ENCODE results near the gene VRK1.

The VRK1 gene

GRCh38 chr14:96826818-96827217 lies 29.6 kb downstream of the VRK1 start:
- DNase-seq (ENCODE audit: low read depth in 2 of 2) = no peak

DNA sequence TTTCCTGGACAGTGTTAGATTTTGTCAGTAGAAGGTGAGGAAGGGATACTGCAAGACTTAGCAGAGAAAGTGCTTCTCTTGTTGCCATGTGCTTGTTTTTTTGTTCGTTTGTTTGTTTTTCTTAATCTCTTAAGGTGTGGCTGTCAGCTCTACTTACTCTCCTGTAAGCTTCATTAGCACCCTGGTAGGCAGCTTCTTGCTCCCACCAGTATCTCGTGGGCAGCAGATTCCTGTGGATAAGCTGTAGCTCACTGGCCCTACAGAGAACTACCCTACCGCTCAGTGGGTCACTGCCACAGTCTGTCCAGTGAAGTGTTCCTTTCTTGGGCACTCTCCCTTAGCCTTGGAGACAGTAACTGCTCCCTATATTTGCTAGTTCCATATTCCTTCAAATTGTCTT lies 30.1 kb downstream of the VRK1 start:
- no peak for DNase-seq (ENCODE audit: low read depth in 2 of 2)

DNA sequence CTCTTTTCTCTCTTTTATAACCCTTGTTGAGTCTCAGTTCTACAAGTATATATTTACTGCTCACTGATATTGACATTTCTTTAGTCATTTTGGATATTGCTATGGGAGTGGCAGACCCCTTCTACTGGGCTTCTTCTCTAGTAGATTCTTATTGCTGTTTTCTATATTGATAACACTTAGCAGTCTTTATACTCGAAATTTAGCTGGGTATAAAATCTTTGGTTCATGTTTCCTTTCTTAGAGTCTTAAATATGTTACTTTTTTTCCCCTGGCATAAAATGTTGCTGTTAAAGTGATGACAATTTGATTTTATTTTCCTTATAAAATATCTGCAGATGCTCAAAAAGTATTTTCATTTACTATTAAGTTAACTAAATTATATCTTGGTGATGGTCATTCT lies 32.6 kb downstream of the VRK1 start:
- no peak for DNase-seq (ENCODE audit: low read depth in 2 of 2)

GRCh38 chr14:96830946-96831345 lies 33.8 kb downstream of the VRK1 start:
- no peak for DNase-seq (ENCODE audit: low read depth in 2 of 2)

DNA sequence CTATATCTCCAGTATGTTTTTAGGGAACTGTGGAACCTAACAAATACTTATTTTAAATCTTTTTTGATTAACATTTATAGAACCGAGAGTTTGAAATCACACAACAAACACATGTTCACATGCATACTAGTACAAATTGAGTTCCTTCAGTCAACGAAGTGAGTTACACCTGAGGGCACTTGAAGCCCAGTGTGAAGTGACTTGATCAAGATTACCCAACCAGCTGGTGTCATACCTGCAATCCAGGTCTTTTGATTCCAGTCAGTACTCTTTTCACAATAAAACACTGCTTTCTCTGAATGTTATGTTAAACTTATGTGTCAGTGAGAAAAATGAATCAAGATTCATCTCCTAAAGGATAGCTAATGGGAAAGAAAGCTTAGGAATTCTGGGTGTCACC lies 35.2 kb downstream of the VRK1 start:
- DNase-seq (ENCODE audit: low read depth in 2 of 2) = no peak

GRCh38 chr14:96838449-96838848 lies 41.3 kb downstream of the VRK1 start:
- no peak for DNase-seq (ENCODE audit: low read depth in 2 of 2)

GRCh38 chr14:96839251-96839650 lies 42.1 kb downstream of the VRK1 start:
- DNase-seq (ENCODE audit: low read depth in 2 of 2) = no peak

GRCh38 chr14:96843137-96843536 lies 46.0 kb downstream of the VRK1 start:
- DNase-seq (ENCODE audit: low read depth in 2 of 2) = no peak

DNA sequence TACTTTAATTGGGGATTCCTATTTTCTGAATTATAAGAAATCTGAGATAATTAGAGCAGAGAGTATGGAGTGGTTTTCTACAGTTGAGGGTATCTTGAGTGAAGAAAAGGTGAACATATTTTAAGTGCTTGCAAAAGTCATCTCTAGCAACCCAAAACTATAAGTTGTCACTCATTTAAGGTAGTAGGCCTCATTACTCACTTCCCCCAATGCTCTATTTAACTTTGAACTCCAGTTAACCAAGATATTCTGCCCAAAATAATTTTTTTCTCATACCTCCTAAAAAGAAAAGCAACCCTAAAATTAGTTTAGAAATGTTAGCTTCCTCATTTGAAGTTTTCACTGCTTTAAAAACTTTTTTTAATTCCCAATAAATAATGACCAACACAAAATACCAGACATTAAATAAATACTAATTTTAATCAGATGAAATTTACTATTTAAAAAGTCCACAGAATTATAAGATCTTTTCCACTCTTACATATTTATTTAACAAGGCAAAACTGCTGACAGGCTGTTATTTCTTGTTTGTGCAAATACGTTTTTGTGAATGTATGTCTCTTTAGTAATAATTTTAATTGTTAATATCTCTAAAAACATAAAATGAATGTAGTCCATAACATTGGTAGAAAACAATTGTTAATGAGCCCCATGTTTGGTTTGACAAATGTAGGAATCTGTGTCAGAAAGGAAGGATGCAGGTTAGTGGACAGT lies 47.8 kb downstream of the VRK1 start:
- DNase-seq (ENCODE audit: low read depth in 2 of 2) = no peak

- no peak for DNase-seq (ENCODE audit: low read depth in 2 of 2)
Measured at GRCh38 chr14:96847451-96847850, 50.3 kb downstream of the VRK1 start.

DNA sequence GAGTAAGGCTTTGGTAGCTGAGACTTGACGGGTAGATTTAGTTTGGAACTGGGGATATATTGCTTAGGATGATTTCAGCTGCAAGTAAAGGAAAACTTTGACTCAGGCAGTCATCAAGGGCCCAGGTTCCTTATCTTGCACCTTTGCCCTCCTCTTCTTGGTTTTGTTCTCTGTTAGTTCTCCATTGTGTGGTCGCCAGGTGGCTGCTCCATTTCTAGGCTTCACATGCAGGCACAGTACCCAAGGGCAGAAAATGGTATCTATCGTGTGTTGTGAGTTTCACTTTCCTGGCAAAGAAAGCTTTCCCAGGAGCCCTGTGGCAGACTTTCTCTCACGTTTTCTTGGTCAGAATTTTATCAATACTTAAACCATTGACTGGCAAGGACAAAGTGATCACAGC lies 50.8 kb downstream of the VRK1 start:
- no peak for DNase-seq (ENCODE audit: low read depth in 2 of 2)

DNA sequence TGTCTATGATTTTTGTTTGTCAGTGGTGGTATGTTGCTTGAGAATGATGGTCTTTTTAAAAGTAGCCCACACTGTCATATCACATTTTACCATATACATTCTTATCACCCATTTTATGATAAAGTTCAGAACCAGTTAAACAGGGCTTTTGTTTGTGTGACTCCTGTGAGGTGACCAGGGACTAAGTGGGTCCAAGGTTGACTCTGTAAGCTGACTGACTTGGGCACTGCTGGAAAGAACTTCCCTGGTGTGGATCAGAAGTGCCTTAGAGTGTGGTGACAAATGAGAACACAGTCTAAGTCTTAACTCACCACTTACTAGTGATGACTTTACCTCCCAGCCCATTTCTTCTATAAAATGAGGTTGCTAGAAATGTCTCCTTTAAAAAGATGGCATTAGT lies 52.6 kb downstream of the VRK1 start:
- DNase-seq (ENCODE audit: low read depth in 2 of 2) = no peak

GRCh38 chr14:96851694-96852381 lies 54.7 kb downstream of the VRK1 start:
- no peak for DNase-seq (ENCODE audit: low read depth in 2 of 2)

DNA sequence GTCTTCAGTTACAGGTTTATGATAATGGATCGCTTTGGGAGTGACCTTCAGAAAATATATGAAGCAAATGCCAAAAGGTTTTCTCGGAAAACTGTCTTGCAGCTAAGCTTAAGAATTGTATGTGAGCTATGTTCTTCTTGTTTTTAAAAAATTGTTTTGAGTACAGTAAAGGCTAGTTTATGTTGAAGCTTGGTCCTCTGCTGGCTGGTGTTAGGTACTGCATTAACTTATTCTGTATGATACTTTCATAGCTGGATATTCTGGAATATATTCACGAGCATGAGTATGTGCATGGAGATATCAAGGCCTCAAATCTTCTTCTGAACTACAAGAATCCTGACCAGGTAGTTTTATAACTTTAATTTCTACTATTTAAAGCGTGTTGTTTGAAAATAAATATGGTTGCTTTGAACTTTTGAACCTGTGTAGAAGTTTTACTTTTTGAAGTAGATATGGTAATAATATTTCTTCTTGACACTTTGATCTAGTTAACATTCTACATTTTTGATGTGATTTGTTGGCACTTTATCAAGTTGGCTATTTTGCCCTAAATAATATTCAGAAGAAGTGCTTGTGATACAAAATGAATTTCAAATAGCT lies 55.7 kb downstream of the VRK1 start:
- DNase-seq (ENCODE audit: low read depth in 2 of 2) = no peak

GRCh38 chr14:96858643-96859042 lies 61.5 kb downstream of the VRK1 start:
- DNase-seq (ENCODE audit: low read depth in 2 of 2) = no peak

- no peak for DNase-seq (ENCODE audit: low read depth in 2 of 2)
Measured at GRCh38 chr14:96861568-96862310, 64.6 kb downstream of the VRK1 start.

DNA sequence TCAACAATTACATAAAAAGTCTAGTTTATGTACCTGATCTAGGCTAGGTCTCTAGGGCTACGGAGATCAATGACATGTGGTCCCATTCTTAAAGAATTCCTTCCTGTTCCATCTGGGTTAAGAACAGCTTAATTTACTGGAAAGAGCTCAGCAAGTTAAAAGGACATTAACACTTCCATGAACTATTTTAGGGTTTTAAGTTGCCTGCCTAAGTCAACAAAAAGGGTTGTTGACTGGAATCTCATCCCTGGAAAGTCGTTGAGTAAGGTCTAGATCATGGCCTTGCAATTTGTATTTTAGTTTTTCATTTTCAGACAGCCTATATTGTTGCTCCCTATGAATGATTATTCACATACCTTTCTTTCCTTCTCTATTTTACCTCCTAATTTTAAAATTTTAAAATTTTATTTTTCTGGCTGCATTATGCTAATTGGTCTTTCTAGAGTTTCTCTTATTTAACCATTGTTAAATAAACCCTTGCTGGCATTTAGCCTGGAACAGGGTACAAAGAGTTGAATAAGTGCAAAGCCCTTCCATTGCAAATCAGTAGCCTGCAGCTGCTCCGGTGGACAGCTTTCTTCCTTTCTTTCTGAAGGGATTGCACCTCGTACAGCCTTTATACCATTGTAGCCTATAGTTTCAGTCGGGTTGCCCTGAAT lies 66.3 kb downstream of the VRK1 start:
- no peak for DNase-seq (ENCODE audit: low read depth in 2 of 2)

- DNase-seq (ENCODE audit: low read depth in 2 of 2) = no peak
Measured at GRCh38 chr14:96863986-96864330, 66.8 kb downstream of the VRK1 start.

DNA sequence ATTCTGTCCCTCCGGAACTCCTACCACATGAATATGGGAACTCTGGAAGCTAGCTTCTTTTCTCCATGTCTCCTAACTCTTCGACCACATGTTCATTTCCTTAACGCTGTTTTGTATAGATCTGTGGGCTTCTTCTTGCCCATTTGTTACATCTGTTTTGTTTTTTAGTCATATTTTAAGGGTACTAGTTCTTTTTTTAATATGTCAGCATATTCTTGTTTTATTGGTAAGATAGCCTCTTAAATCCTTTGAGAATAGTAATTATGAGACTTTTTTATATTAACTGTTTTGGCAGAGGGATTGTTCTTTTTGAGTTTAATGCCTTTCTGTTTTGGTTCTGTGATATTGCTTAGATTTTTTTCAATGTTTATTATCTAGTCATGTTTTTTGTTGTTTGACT lies 70.5 kb downstream of the VRK1 start:
- DNase-seq (ENCODE audit: low read depth in 2 of 2) = no peak

DNA sequence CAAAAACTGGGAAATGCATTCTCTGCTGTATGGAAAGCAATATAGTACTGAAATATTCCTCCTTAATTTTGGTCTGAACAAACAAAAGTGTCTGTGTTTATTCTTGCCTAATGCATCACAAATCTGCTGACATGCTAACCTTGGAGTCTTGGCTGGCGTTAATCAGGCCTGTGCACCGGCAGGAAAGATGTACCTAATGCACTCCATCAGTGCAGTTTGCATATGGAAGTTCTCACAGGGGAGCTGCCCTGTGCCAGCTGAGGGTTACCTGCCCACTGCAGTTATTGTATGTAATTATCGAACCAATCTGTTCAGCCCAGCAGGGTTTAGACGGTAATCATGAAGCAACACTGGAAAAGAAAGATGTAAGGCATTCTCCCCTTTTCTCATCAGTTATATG lies 76.9 kb downstream of the VRK1 start:
- DNase-seq (ENCODE audit: low read depth in 2 of 2) = no peak

DNA sequence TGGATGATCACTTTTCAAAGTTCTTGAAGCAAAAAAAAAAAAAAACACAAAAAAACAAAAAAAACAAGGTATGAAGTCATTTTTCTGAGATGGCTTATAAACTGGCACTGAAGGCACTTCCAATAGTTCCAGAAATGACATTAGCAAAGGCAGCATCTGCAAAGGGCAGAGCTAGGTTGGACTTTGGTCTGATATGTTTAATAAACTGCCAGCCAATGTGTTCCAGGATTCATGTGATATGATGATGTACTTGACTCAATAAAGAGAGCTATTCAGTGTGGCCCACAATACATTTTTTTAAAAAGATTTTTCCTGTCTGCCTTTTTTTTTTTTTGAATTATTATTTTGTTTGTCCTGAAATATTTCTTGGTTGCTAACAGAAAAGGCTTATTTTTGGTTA lies 79.6 kb downstream of the VRK1 start:
- no peak for DNase-seq (ENCODE audit: low read depth in 2 of 2)

- DNase-seq (ENCODE audit: low read depth in 2 of 2) = no peak
Measured at GRCh38 chr14:96881713-96882112, 84.5 kb downstream of the VRK1 start.
